ENCODE data around the gene FCN2.

DNA sequence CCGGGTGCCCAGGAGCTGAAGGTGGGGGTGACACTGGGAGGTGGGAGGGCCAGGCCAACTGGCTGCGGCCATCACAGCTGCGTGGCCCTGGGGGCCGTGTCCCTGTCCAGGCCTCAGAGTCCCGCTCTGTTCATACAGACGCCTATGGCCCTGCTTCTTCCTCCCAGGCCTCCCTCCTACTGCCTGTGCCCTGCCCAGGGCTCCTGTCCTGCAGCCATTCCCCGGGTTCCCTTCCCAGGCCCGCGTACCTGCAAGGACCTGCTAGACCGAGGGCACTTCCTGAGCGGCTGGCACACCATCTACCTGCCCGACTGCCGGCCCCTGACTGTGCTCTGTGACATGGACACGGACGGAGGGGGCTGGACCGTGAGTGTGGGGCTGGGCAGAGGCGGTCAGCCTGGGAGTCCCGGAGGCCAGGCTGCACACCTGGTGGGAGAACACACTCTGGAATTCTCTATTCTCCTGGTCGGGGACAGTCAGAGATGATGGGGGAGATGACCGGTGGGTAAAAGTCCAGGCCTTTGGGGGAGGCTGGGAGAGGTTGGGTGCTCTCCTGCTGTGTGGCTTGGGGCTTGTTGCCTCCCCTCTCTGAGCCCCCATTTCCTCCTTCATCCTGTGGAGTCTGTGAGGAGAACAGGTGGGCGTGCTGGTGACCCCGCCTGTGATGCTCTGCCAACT lies 4.5 kb downstream of the FCN2 start:
- TF ChIP-seq, protein P1, sequence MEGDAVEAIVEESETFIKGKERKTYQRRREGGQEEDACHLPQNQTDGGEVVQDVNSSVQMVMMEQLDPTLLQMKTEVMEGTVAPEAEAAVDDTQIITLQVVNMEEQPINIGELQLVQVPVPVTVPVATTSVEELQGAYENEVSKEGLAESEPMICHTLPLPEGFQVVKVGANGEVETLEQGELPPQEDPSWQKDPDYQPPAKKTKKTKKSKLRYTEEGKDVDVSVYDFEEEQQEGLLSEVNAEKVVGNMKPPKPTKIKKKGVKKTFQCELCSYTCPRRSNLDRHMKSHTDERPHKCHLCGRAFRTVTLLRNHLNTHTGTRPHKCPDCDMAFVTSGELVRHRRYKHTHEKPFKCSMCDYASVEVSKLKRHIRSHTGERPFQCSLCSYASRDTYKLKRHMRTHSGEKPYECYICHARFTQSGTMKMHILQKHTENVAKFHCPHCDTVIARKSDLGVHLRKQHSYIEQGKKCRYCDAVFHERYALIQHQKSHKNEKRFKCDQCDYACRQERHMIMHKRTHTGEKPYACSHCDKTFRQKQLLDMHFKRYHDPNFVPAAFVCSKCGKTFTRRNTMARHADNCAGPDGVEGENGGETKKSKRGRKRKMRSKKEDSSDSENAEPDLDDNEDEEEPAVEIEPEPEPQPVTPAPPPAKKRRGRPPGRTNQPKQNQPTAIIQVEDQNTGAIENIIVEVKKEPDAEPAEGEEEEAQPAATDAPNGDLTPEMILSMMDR (IDR thresholded peaks at IDR 0.05) = no peak
- no peak for TF ChIP-seq SIN3A (IDR thresholded peaks at IDR 0.05; ENCODE audit: borderline replicate concordance, low read depth, low read length)
- TF ChIP-seq, protein P2, sequence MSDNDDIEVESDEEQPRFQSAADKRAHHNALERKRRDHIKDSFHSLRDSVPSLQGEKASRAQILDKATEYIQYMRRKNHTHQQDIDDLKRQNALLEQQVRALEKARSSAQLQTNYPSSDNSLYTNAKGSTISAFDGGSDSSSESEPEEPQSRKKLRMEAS (IDR thresholded peaks at IDR 0.05; ENCODE audit: low read depth) = no peak
- TF ChIP-seq, protein P3, sequence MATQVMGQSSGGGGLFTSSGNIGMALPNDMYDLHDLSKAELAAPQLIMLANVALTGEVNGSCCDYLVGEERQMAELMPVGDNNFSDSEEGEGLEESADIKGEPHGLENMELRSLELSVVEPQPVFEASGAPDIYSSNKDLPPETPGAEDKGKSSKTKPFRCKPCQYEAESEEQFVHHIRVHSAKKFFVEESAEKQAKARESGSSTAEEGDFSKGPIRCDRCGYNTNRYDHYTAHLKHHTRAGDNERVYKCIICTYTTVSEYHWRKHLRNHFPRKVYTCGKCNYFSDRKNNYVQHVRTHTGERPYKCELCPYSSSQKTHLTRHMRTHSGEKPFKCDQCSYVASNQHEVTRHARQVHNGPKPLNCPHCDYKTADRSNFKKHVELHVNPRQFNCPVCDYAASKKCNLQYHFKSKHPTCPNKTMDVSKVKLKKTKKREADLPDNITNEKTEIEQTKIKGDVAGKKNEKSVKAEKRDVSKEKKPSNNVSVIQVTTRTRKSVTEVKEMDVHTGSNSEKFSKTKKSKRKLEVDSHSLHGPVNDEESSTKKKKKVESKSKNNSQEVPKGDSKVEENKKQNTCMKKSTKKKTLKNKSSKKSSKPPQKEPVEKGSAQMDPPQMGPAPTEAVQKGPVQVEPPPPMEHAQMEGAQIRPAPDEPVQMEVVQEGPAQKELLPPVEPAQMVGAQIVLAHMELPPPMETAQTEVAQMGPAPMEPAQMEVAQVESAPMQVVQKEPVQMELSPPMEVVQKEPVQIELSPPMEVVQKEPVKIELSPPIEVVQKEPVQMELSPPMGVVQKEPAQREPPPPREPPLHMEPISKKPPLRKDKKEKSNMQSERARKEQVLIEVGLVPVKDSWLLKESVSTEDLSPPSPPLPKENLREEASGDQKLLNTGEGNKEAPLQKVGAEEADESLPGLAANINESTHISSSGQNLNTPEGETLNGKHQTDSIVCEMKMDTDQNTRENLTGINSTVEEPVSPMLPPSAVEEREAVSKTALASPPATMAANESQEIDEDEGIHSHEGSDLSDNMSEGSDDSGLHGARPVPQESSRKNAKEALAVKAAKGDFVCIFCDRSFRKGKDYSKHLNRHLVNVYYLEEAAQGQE (IDR thresholded peaks at IDR 0.05; ENCODE audit: low read depth, low read length) = no peak
- TF ChIP-seq POLR2AphosphoS5 (IDR thresholded peaks at IDR 0.05; ENCODE audit: low read depth, low read length) = no peak
- TF ChIP-seq EZH2phosphoT487 (IDR thresholded peaks at IDR 0.05; ENCODE audit: borderline replicate concordance, low read depth) = no peak
- TF ChIP-seq JUND (IDR thresholded peaks at IDR 0.05) = no peak
- no peak for TF ChIP-seq YY1 (IDR thresholded peaks at IDR 0.05; ENCODE audit: low read depth)
